ENCODE data around the gene ITPR2. TPM values are rescaled to one million over a fixed set of nuclear protein-coding genes. Genes with fewer than 3 reads are reported as not detected.

The ITPR2 gene
- total RNA-seq, 3 donors from 2014 or later (not counting 1 experiment from before 2014, with no cell fraction given): 59.1 to 70.7 (median 68.2) TPM

DNA sequence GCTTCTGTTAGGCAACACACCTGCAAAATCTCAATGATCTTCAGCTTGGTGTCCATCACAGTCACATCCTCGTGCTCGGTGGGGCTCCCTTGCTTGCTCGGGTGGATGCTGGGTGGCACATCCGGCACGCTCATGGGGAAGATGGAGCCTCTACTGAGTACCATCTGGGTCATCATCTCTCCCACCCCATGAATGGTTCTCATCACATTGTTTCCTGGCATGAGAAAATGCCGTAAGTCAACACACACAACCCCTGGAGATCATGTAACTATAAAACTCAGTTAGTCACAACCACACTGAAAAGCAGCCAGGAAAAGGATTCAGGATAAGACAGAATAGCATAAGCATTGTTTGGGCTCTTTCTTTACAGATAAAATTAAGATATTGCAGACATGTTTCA lies 201.1 kb downstream of the ITPR2 start:
- H3K27ac ChIP-seq (ENCODE audit: low read length): no peak overlapping the region
- DNase-seq: no peak
- H3K4me3 ChIP-seq (ENCODE audit: low read length): no peak overlapping the region
- 87% methylated on average over 6 of the region's 6 CpGs for WGBS (ENCODE audit: insufficient coverage)
- no peaks in the 10 kb centered on the region for H3K27me3 Mint-ChIP-seq (ENCODE audit: low read depth in 2 of 2)
- TF ChIP-seq, protein P1, sequence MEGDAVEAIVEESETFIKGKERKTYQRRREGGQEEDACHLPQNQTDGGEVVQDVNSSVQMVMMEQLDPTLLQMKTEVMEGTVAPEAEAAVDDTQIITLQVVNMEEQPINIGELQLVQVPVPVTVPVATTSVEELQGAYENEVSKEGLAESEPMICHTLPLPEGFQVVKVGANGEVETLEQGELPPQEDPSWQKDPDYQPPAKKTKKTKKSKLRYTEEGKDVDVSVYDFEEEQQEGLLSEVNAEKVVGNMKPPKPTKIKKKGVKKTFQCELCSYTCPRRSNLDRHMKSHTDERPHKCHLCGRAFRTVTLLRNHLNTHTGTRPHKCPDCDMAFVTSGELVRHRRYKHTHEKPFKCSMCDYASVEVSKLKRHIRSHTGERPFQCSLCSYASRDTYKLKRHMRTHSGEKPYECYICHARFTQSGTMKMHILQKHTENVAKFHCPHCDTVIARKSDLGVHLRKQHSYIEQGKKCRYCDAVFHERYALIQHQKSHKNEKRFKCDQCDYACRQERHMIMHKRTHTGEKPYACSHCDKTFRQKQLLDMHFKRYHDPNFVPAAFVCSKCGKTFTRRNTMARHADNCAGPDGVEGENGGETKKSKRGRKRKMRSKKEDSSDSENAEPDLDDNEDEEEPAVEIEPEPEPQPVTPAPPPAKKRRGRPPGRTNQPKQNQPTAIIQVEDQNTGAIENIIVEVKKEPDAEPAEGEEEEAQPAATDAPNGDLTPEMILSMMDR (IDR thresholded peaks at IDR 0.05): no peak
- no peaks in the 10 kb centered on the region for H3K27me3 ChIP-seq (ENCODE audit: control insufficient read depth, insufficient read depth, low read length)
- H3K9me3 Mint-ChIP-seq: no peaks in the 10 kb centered on the region
- no peaks in the 10 kb centered on the region for H3K4me1 ChIP-seq (ENCODE audit: control insufficient read depth, insufficient read depth, low read length)
- no peaks in the 10 kb centered on the region for H3K9me3 ChIP-seq (ENCODE audit: control insufficient read depth, insufficient read depth, low read length)
- peaks cover 0 to 4% of the 10 kb centered on the region in 2 donors for H3K4me1 Mint-ChIP-seq
- H3K36me3 ChIP-seq (ENCODE audit: control insufficient read depth, insufficient read depth, low read length): peaks cover 16% of the 10 kb centered on the region
- H3K27ac Mint-ChIP-seq: no peak overlapping the region
- no peak for ATAC-seq
- H3K36me3 Mint-ChIP-seq: peaks cover 12% of the 10 kb centered on the region
- no peak overlapping the region for H3K4me3 Mint-ChIP-seq
- intact Hi-C loops (cut with micrococcal nuclease): no loop called here

DNA sequence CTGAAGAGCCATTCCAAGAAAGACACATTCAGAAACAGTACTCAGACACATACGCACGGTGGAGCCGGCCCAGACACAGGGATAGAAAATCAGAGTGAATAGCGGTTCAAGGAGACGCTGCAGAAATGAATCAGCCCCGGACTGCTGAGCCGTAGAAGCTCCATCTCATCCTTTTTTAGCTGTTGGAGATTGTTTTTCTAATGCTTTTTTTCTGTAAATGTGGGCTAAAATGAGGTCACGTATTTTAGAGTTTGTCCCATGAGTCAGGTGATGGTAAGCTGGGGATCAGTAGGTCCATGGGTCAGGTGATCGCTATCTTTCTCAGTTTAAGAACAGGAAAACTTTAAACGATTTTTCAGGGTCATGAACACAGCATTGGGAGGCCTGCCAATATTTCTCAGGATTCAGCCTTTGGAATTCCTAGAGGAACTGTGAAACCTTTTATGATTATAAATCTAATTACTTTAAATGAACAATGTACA lies 202.4 kb downstream of the ITPR2 start:
- DNase-seq (no peak), ATAC-seq (no peak)
- no peak overlapping the region for H3K27ac Mint-ChIP-seq
- no peak overlapping the region for H3K4me3 Mint-ChIP-seq
- WGBS (ENCODE audit: insufficient coverage): 91% methylated on average over 10 of the region's 10 CpGs
- H3K4me1 Mint-ChIP-seq: peaks cover 8% of the 10 kb centered on the region in 2 donors
- Histone ChIP-seq H3K4me1 (ENCODE audit: control insufficient read depth, insufficient read depth, low read length) (no peaks in the 10 kb centered on the region), H3K27ac (ENCODE audit: low read length) (no peak overlapping the region), H3K27me3 (ENCODE audit: control insufficient read depth, insufficient read depth, low read length) (no peaks in the 10 kb centered on the region), H3K36me3 (ENCODE audit: control insufficient read depth, insufficient read depth, low read length) (peaks cover 17% of the 10 kb centered on the region), H3K4me3 (ENCODE audit: low read length) (no peak overlapping the region), H3K9me3 (ENCODE audit: control insufficient read depth, insufficient read depth, low read length) (no peaks in the 10 kb centered on the region)
- intact Hi-C loops (cut with micrococcal nuclease): no loop called here
- TF ChIP-seq, protein P1 (IDR thresholded peaks at IDR 0.05): no peak
- H3K36me3 Mint-ChIP-seq: peaks cover 12% of the 10 kb centered on the region
- H3K9me3 Mint-ChIP-seq: no peaks in the 10 kb centered on the region
- no peaks in the 10 kb centered on the region for H3K27me3 Mint-ChIP-seq (ENCODE audit: low read depth in 2 of 2)

GRCh38 chr12:26629864-26630263 lies 203.1 kb downstream of the ITPR2 start:
- peaks cover 12% of the 10 kb centered on the region for H3K36me3 Mint-ChIP-seq
- no peak overlapping the region for H3K27ac ChIP-seq (ENCODE audit: low read length)

More at GRCh38 chr12:26629864-26630263, 203.1 kb downstream of the ITPR2 start:
- Histone ChIP-seq H3K27me3 (ENCODE audit: control insufficient read depth, insufficient read depth, low read length) (no peaks in the 10 kb centered on the region), H3K4me3 (ENCODE audit: low read length) (no peak overlapping the region), H3K9me3 (ENCODE audit: control insufficient read depth, insufficient read depth, low read length) (no peaks in the 10 kb centered on the region), H3K36me3 (ENCODE audit: control insufficient read depth, insufficient read depth, low read length) (peaks cover 17% of the 10 kb centered on the region), H3K4me1 (ENCODE audit: control insufficient read depth, insufficient read depth, low read length) (no peaks in the 10 kb centered on the region)
- H3K27ac Mint-ChIP-seq: no peak overlapping the region
- 76% methylated on average over 1 of the region's 1 CpG for WGBS (ENCODE audit: insufficient coverage)
- no peak for DNase-seq
- TF ChIP-seq, protein P1 (IDR thresholded peaks at IDR 0.05): no peak
- intact Hi-C loops (cut with micrococcal nuclease): no loop called here
- H3K4me1 Mint-ChIP-seq: peaks cover 8% of the 10 kb centered on the region in 2 donors
- no peak for ATAC-seq
- H3K9me3 Mint-ChIP-seq: no peaks in the 10 kb centered on the region
- no peak overlapping the region for H3K4me3 Mint-ChIP-seq
- H3K27me3 Mint-ChIP-seq (ENCODE audit: low read depth in 2 of 2): no peaks in the 10 kb centered on the region
